ENCODE data around the gene RPL7A. TPM values are rescaled to one million over a fixed set of nuclear protein-coding genes. Genes with fewer than 3 reads are reported as not detected.

Gene RPL7A
- total RNA-seq, 1 donor from 2014 or later: 761 TPM

Other genes with a start within 250 kb of the RPL7A start
- gene RALGDS, start 227.0 kb upstream of the RPL7A start, total RNA-seq: 23.9 TPM
- gene GBGT1, start 184.3 kb upstream of the RPL7A start, total RNA-seq: 4.6 TPM
- not detected for gene OBP2B, start 139.0 kb upstream of the RPL7A start, total RNA-seq
- gene ABO, start 73.0 kb upstream of the RPL7A start, total RNA-seq: 2.0 TPM
- 14.2 TPM for gene SURF6, start 12.0 kb upstream of the RPL7A start, total RNA-seq
- gene MED22, start 87 bp upstream of the RPL7A start, total RNA-seq: 20.2 TPM
- gene SURF1, start 8.3 kb downstream of the RPL7A start, total RNA-seq: 58.7 TPM
- 12.5 TPM for gene SURF2, start 8.3 kb downstream of the RPL7A start, total RNA-seq
- 80.2 TPM for gene SURF4, start 27.8 kb downstream of the RPL7A start, total RNA-seq
- 0.62 TPM for gene STKLD1, start 28.1 kb downstream of the RPL7A start, total RNA-seq
- 12.2 TPM for gene REXO4, start 69.8 kb downstream of the RPL7A start, total RNA-seq
- gene ADAMTS13, start 74.1 kb downstream of the RPL7A start, total RNA-seq: 3.3 TPM
- 15.0 TPM for gene CACFD1, start 111.8 kb downstream of the RPL7A start, total RNA-seq
- 3.6 TPM for gene SLC2A6, start 130.9 kb downstream of the RPL7A start, total RNA-seq
- gene MYMK, start 176.7 kb downstream of the RPL7A start, total RNA-seq: not detected
- gene ADAMTSL2, start 186.5 kb downstream of the RPL7A start, total RNA-seq: 9.6 TPM